K562 (cell line): Measurements from ENCODE around the gene RBM44. TPM values are rescaled to one million over a fixed set of nuclear protein-coding genes. Genes with fewer than 3 reads are reported as not detected.

Source experiments
- ATAC-seq: fragments of 200-7000 bp; cut with Tn5 transposase; 3 replicates; pipeline ENCODE4 v1.9.1; 2020; ENCODE audit warnings: moderate library complexity
- BruUV-seq: library from RNA; stranded (reverse); fragments of 400-500 nt; replicated peaks from 2 replicates; lab custom pipeline; 2021; lab: Mats Ljungman, UMichigan
- CTCF ChIA-PET: fragments of 300-600 bp; formaldehyde crosslinking; extraction: SDS; loops from one replicate; lab custom pipeline; 2021; ENCODE audit warnings: low intra/inter-chr PET ratio; lab: Yijun Ruan, JAX
- POLR2A ChIA-PET: fragments of 300-600, 350-650 bp; sonication (Branson Sonifier 250); formaldehyde crosslinking; extraction: SDS; loops from one replicate; lab custom pipeline; 2021; ENCODE audit warnings: antibody characterized with exemption, inconsistent platforms; lab: Yijun Ruan, JAX
- DNase-seq, 4 experiments: peaks; one replicate each; pipeline versions ENCODE4 v3.0.0 to v3.0.0-alpha.2; 2011 to 2018; ENCODE audit warnings: low spot score in 3 of 4, mixed read lengths in 3 of 4; ENCODE audit errors: extremely low read depth in 1 of 4
- FAIRE-seq: peaks from 2 replicates; lab custom pipeline; 2011; peaks lifted over from hg19 to GRCh38; lab: Jason Lieb, UNC
- H2AFZ ChIP-seq: 2 replicates; pipeline ENCODE4 v1.6.0; 2011; ENCODE audit warnings: low read depth, low read length, control low read depth, inconsistent platforms
- H3K27ac ChIP-seq: fragments of 200-600 bp; 3 replicates; pipeline ENCODE4 v1.8.0; 2011; ENCODE audit warnings: low read depth, mild to moderate bottlenecking, control low read depth, inconsistent platforms, low read length, moderate library complexity, mixed read lengths; ENCODE audit errors: extremely low read depth
- H3K27me3 ChIP-seq, 2 experiments: fragments of 300-600 bp in 1 of 2; 2 replicates in 1 of 2; 3 replicates in 1 of 2; pipeline versions ENCODE4 v1.6.0 to v1.8.0; 2011; ENCODE audit warnings: inconsistent platforms in 2 of 2, low read length in 2 of 2, mild to moderate bottlenecking in 1 of 2, mixed read lengths in 1 of 2, moderate library complexity in 1 of 2; ENCODE audit not compliant: control insufficient read depth in 2 of 2, insufficient read depth in 2 of 2
- H3K36me3 ChIP-seq: fragments of 300-600 bp; 3 replicates; pipeline ENCODE4 v1.8.0; 2011; ENCODE audit warnings: mild to moderate bottlenecking, low read length, inconsistent platforms; ENCODE audit not compliant: control insufficient read depth, insufficient read depth
- H3K4me1 ChIP-seq, 2 experiments: fragments of 200-600 bp in 1 of 2; replicated peaks in 1 of 2; 2 replicates in 1 of 2; 3 replicates in 1 of 2; pipeline versions ENCODE4 v1.5.1 to v1.8.0; 2011; ENCODE audit warnings: inconsistent platforms in 2 of 2, low read length in 2 of 2, mild to moderate bottlenecking in 1 of 2, mixed read lengths in 1 of 2, moderate library complexity in 1 of 2; ENCODE audit not compliant: control insufficient read depth in 2 of 2, insufficient read depth in 2 of 2
- H3K4me2 ChIP-seq: 2 replicates; pipeline ENCODE4 v1.6.1; 2011; ENCODE audit warnings: low read length, control low read depth, inconsistent platforms, mixed read lengths; ENCODE audit not compliant: insufficient read depth
- H3K4me3 ChIP-seq: fragments of 200-600 bp; sonication (generic), shearing (Covaris generic); 2 replicates; pipeline ENCODE4 v1.5.1; 2016; ENCODE audit warnings: control low read depth, inconsistent platforms
- H3K79me2 ChIP-seq: fragments of 200-600 bp; 3 replicates; pipeline ENCODE4 v1.8.0; 2011; ENCODE audit warnings: low read length, inconsistent platforms; ENCODE audit not compliant: control insufficient read depth, insufficient read depth
- H3K9ac ChIP-seq, 2 experiments: 2 replicates each; pipeline versions ENCODE4 v1.6.0 to v1.6.1; 2011; ENCODE audit warnings: low read depth in 2 of 2, low read length in 2 of 2, control low read depth in 1 of 2, inconsistent platforms in 1 of 2, mild to moderate bottlenecking in 1 of 2, mixed read lengths in 1 of 2; ENCODE audit not compliant: insufficient read depth in 1 of 2
- H3K9me1 ChIP-seq: one replicate; pipeline ENCODE4 v1.6.0; 2011; ENCODE audit warnings: inconsistent platforms, mild to moderate bottlenecking, low read length, moderate library complexity; ENCODE audit not compliant: control insufficient read depth, insufficient read depth
- H3K9me3 ChIP-seq: replicated peaks from 2 replicates; pipeline ENCODE4 v1.5.1; 2011; ENCODE audit warnings: low read depth, low read length, inconsistent platforms; ENCODE audit not compliant: control insufficient read depth, insufficient read depth
- H4K20me1 ChIP-seq: replicated peaks from 2 replicates; pipeline ENCODE4 v1.6.1; 2011; ENCODE audit warnings: low read length, inconsistent platforms, mixed read lengths; ENCODE audit not compliant: control insufficient read depth, insufficient read depth
- C11orf30 ChIP-seq: fragments of 450-650 bp; IDR thresholded peaks from 2 replicates; pipeline ENCODE4 v1.6.1; 2016; ENCODE audit warnings: low read depth, mild to moderate bottlenecking
- E4F1 ChIP-seq: fragments of 250-450 bp; sonication (Bioruptor Pico); IDR thresholded peaks from 2 replicates; pipeline ENCODE4 v1.5.0; 2021; ENCODE audit warnings: mild to moderate bottlenecking, borderline replicate concordance
- ERF ChIP-seq: fragments of 450-650 bp; formaldehyde crosslinking; IDR thresholded peaks from 2 replicates; pipeline ENCODE4 v1.4.0; 2020; ENCODE audit warnings: mild to moderate bottlenecking, mixed read lengths
- FOS ChIP-seq: IDR thresholded peaks from 3 replicates; pipeline ENCODE4 v1.6.1; 2011; ENCODE audit not compliant: insufficient read length; ENCODE audit errors: extremely low read depth
- GATAD2B ChIP-seq: fragments of 450-650 bp; IDR thresholded peaks from 2 replicates; pipeline ENCODE4 v1.6.1; 2017; ENCODE audit warnings: mild to moderate bottlenecking, borderline replicate concordance
- MYC ChIP-seq, 2 experiments: fragments of 250-450 bp in 1 of 2; sonication (Bioruptor Pico) in 1 of 2; IDR thresholded peaks; 2 replicates each; pipeline versions ENCODE4 v1.5.1 to v1.6.1; 2012 to 2021; ENCODE audit warnings: low read depth in 2 of 2, borderline replicate concordance in 1 of 2, improper control_type of control experiment in 1 of 2, low read length in 1 of 2, mild to moderate bottlenecking in 1 of 2, moderate library complexity in 1 of 2
- NFYB ChIP-seq: IDR thresholded peaks from 2 replicates; pipeline ENCODE4 v1.6.1; 2011; ENCODE audit warnings: mild to moderate bottlenecking, moderate library complexity; ENCODE audit not compliant: insufficient read length; ENCODE audit errors: extremely low read depth
- RBM15 ChIP-seq: fragments of 200-400 bp; formaldehyde crosslinking; IDR thresholded peaks from 2 replicates; pipeline ENCODE4 v1.6.1; 2018; ENCODE audit warnings: mild to moderate bottlenecking, low read length, moderate library complexity; ENCODE audit not compliant: insufficient read depth
- ZBTB9 ChIP-seq: fragments of 450-650 bp; formaldehyde crosslinking; IDR thresholded peaks from 2 replicates; pipeline ENCODE4 v1.4.0; 2020; ENCODE audit warnings: mild to moderate bottlenecking, moderate library complexity
- ZNF3 ChIP-seq: fragments of 250-450 bp; sonication (Bioruptor Pico); IDR thresholded peaks from 2 replicates; pipeline ENCODE4 v1.5.0; 2021; ENCODE audit warnings: mild to moderate bottlenecking, moderate library complexity
- ZNF589 ChIP-seq: fragments of 200-800 bp; sonication (Bioruptor generic); IDR thresholded peaks from 2 replicates; pipeline ENCODE4 v1.6.1; 2016; ENCODE audit warnings: low read depth, missing genetic modification characterization, missing compliant biosample characterization
- WGBS: fragments of 100-300 bp; shearing (Covaris generic); methylation state at CpG from one replicate; pipeline ENCODE4 v1.1.6; 2016; ENCODE audit warnings: low coverage, mixed read lengths; ENCODE audit not compliant: insufficient coverage; ENCODE audit errors: missing lambda C conversion rate; 5-methylcytosine and 5-hydroxymethylcytosine counted together
- in situ Hi-C: fragments of 300-500 bp; cut with MboI; formaldehyde crosslinking; loops from 4 replicates; pipeline ENCODE4 v1.15.0; 2018; ENCODE audit warnings: inconsistent platforms, mixed read lengths
- intact Hi-C: fragments of 100-400 bp; cut with micrococcal nuclease; formaldehyde crosslinking; loops from 2 replicates; pipeline ENCODE4 v1.14.2; 2022
- polyA plus RNA-seq, 8 experiments: library from polyadenylated mRNA; depleted of rRNA in 4 of 8; stranded (reverse) in 5 of 8; unstranded in 3 of 8; fragments of >200 nt; fragmentation: Nextera tagmentation in 2 of 8; fragmentation: Illumina TruSeq in 1 of 8; extraction: Ambion mirVana in 2 of 8; extraction: Trizol in 1 of 8; gene quantifications; 2 replicates each; pipeline versions ENCODE4 v1.2.1 to v1.2.3, GENCODE V29; 2011 to 2014; ENCODE audit warnings: inconsistent platforms in 1 of 8, missing spikeins in 1 of 8
- total RNA-seq, 7 experiments: library from RNA; depleted of rRNA in 6 of 7; stranded (reverse); fragments of >200 nt in 6 of 7; fragmentation: Illumina TruSeq in 2 of 7; extraction: Trizol in 2 of 7; gene quantifications; 2 replicates each; pipeline versions ENCODE4 v1.2.1 to v1.2.3, GENCODE V29; 2011 to 2021; ENCODE audit warnings: low replicate concordance in 1 of 7
- TF ChIP-seq, protein P1 (sequence below): fragments of 250-450 bp; sonication (Bioruptor Pico); IDR thresholded peaks from 2 replicates; pipeline ENCODE4 v1.4.0; 2020; ENCODE audit warnings: mild to moderate bottlenecking, moderate library complexity, borderline replicate concordance
- TF ChIP-seq, protein P2 (sequence below), 2 experiments: fragments of 200-800 bp in 1 of 2; sonication (Bioruptor generic) in 1 of 2; sonication (generic) in 1 of 2; formaldehyde crosslinking in 1 of 2; IDR thresholded peaks in 1 of 2; conservative IDR thresholded peaks in 1 of 2; 2 replicates each; pipeline versions ENCODE4 v1.5.0 to v1.6.1; 2016 to 2020; ENCODE audit warnings: missing compliant biosample characterization in 1 of 2, missing genetic modification characterization in 1 of 2, missing genetic modification reagents in 1 of 2

Gene RBM44
- total and polyA plus RNA-seq, 9 of the 15 experiments (the other 6 are each of a cell fraction or from before 2014, with no cell fraction given): 0.04 to 0.25 (median 0.13) TPM

GRCh38 chr2:237773826-237774225, 24.8 kb upstream of the RBM44 start:
- no peak for FAIRE-seq
- Histone ChIP-seq H3K9me1 (peaks cover 5% of the 10 kb centered on the region), H3K4me2 (no peak overlapping the region), H3K9ac (no peak overlapping the region; a peak in 1 of 4 replicates), H3K27ac (no peak overlapping the region), H3K36me3 (peaks cover 8% of the 10 kb centered on the region; the same call in 2 of the 3 replicates), H2AFZ (no peak overlapping the region), H3K79me2 (no peaks in the 10 kb centered on the region), H4K20me1 (no peaks in the 10 kb centered on the region; the same call in 1 of the 2 replicates), H3K9me3 (no peaks in the 10 kb centered on the region), H3K4me1 (no peaks in the 10 kb centered on the region), H3K4me3 (no peak overlapping the region), H3K27me3 (no peaks in the 10 kb centered on the region)
- in situ Hi-C loops: no loop called here
- ChIA-PET POLR2A (no interaction called here), CTCF (no interaction called here)
- no TSS peak for BruUV-seq
- ATAC-seq: no peak
- DNase-seq: no peak
- WGBS: 88% methylated on average over 9 of the region's 15 CpGs
- intact Hi-C loops: no loop called here
- TF ChIP-seq ZBTB9 (CRISPR knock-in tag): no peak
- TF ChIP-seq ZNF589 (CRISPR knock-in tag): no peak
- TF ChIP-seq, protein P1, sequence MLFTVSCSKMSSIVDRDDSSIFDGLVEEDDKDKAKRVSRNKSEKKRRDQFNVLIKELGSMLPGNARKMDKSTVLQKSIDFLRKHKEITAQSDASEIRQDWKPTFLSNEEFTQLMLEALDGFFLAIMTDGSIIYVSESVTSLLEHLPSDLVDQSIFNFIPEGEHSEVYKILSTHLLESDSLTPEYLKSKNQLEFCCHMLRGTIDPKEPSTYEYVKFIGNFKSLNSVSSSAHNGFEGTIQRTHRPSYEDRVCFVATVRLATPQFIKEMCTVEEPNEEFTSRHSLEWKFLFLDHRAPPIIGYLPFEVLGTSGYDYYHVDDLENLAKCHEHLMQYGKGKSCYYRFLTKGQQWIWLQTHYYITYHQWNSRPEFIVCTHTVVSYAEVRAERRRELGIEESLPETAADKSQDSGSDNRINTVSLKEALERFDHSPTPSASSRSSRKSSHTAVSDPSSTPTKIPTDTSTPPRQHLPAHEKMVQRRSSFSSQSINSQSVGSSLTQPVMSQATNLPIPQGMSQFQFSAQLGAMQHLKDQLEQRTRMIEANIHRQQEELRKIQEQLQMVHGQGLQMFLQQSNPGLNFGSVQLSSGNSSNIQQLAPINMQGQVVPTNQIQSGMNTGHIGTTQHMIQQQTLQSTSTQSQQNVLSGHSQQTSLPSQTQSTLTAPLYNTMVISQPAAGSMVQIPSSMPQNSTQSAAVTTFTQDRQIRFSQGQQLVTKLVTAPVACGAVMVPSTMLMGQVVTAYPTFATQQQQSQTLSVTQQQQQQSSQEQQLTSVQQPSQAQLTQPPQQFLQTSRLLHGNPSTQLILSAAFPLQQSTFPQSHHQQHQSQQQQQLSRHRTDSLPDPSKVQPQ (CRISPR knock-in tag): no peak
- TF ChIP-seq ERF: no peak
- TF ChIP-seq FOS: no peak
- no peak for TF ChIP-seq ZNF3 (CRISPR knock-in tag)
- TF ChIP-seq, protein P2, sequence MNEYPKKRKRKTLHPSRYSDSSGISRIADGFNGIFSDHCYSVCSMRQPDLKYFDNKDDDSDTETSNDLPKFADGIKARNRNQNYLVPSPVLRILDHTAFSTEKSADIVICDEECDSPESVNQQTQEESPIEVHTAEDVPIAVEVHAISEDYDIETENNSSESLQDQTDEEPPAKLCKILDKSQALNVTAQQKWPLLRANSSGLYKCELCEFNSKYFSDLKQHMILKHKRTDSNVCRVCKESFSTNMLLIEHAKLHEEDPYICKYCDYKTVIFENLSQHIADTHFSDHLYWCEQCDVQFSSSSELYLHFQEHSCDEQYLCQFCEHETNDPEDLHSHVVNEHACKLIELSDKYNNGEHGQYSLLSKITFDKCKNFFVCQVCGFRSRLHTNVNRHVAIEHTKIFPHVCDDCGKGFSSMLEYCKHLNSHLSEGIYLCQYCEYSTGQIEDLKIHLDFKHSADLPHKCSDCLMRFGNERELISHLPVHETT (CRISPR knock-in tag; conservative IDR thresholded peaks at IDR 0.05 in 1 of 2, IDR thresholded peaks at IDR 0.05 in 1 of 2): no peak
- TF ChIP-seq C11orf30: no peak
- TF ChIP-seq NFYB: no peak
- TF ChIP-seq GATAD2B: no peak
- no peak for TF ChIP-seq RBM15
- TF ChIP-seq MYC (IDR thresholded peaks at IDR 0.05; ENCODE audit: low read depth, low read length): no peak
- TF ChIP-seq MYC (CRISPR knock-in tag; IDR thresholded peaks at IDR 0.05; ENCODE audit: borderline replicate concordance, low read depth): no peak
- TF ChIP-seq E4F1 (CRISPR knock-in tag): no peak
